ENCODE data around the gene CATSPERB. TPM values are rescaled to one million over a fixed set of nuclear protein-coding genes. Genes with fewer than 3 reads are reported as not detected.

The CATSPERB gene
- total and polyA plus RNA-seq, 2 of the 8 experiments (the other 6 are each of a cell fraction or from before 2014, with no cell fraction given) = 0.11 to 0.30 TPM

DNA sequence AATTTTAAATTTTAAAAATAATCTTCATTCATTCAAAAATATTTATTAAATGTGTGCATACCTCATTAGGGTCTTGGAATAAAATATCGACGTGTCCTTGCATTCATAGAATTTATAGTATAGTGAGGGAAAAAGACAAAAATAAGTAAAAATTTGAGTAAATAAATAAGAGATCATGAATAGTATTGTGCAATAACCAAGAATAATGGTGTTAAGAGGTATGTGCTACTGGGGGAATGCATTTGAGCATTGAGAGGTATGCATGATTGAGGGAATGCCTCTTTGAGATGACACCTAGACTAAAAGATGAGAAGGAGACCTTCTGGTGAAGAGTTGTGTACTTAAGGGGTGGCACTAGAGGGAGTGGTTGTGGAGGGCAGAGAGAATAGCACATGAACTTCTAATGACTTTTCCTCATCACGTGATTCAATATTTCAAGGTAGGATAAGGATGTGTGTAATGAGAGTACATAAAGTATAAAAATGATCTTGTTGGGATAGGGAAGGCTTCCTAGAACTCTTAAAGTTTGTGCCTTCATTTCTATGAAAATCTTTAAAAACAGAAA lies 18.8 kb upstream of the CATSPERB start:
- no peak overlapping the region for H3K56ac ChIP-seq (replicated peaks; ENCODE audit: insufficient read length, low read depth, low read length)
- H3K79me1 ChIP-seq (ENCODE audit: low read depth, low read length) = no peaks in the 10 kb centered on the region
- no peak overlapping the region for H2BK120ac ChIP-seq (replicated peaks; ENCODE audit: low read depth, low read length)
- WGBS, 2 experiments (ENCODE audit: extremely low coverage in 1 of 2, insufficient coverage in 1 of 2, insufficient read length in 1 of 2, insufficient replicate concordance in 2 of 2, low coverage in 1 of 2, low lambda C conversion rate in 2 of 2, missing lambda C conversion rate in 1 of 2) = 88% methylated on average over 3 of the region's 3 CpGs; no CpG with 5 or more reads in 1 of the 2 experiments
- H3K4me2 ChIP-seq (ENCODE audit: insufficient read depth in 1 of 2, low read depth in 2 of 2, low read length in 2 of 2) = no peak overlapping the region
- H2BK12ac ChIP-seq (ENCODE audit: low read depth, low read length) = no peak overlapping the region
- no peak overlapping the region for H3K4me3 ChIP-seq (ENCODE audit: extremely low read depth in 1 of 4, insufficient read depth in 2 of 4, low read depth in 3 of 4, low read length in 4 of 4)
- no peak overlapping the region for H2BK5ac ChIP-seq (ENCODE audit: low read depth, low read length)
- no peak overlapping the region for H2BK15ac ChIP-seq (ENCODE audit: low read length)
- no peak overlapping the region for H4K91ac ChIP-seq (replicated peaks; ENCODE audit: insufficient read length, low read length)
- no peaks in the 10 kb centered on the region for H3K27me3 ChIP-seq (replicated peaks in 1 of 4; ENCODE audit: control insufficient read depth in 3 of 4, extremely low read depth in 1 of 4, insufficient read depth in 3 of 4, low read length in 3 of 4)
- no peak overlapping the region for H4K5ac ChIP-seq (ENCODE audit: insufficient read length, low read depth, low read length)
- no peaks in the 10 kb centered on the region for H3K36me3 ChIP-seq (ENCODE audit: control insufficient read depth in 2 of 4, insufficient read depth in 4 of 4, low read length in 3 of 4)
- ChIA-PET POLR2A (ENCODE audit: partially characterized antibody) (no interaction called here), CTCF (ENCODE audit: partially characterized antibody) (no interaction called here)
- FAIRE-seq = no peak
- no peak overlapping the region for H2BK20ac ChIP-seq (ENCODE audit: low read length)
- 0 out of 4 replicates have a peak, but pooled peaks cover 0 to 2% of the 10 kb centered on the region in 2 experiments for H3K9me3 ChIP-seq (ENCODE audit: insufficient read depth in 2 of 2, low read depth in 1 of 2, low read length in 1 of 2)
- no peaks in the 10 kb centered on the region for H4K20me1 ChIP-seq (replicated peaks in 1 of 2; ENCODE audit: control insufficient read depth in 1 of 2, insufficient read depth in 2 of 2, low read length in 2 of 2)
- no peak overlapping the region for H2AFZ ChIP-seq (ENCODE audit: low read length)
- no peak for DNase-seq (ENCODE audit: low read depth in 1 of 2, low spot score in 2 of 2)
- H3K4ac ChIP-seq (replicated peaks; ENCODE audit: insufficient read length, low read depth, low read length) = no peak overlapping the region
- H3K27ac ChIP-seq (ENCODE audit: low read depth, low read length) = no peak overlapping the region
- no peaks in the 10 kb centered on the region; a peak in 1 of 7 replicates for H3K4me1 ChIP-seq (replicated peaks in 1 of 4; ENCODE audit: control insufficient read depth in 3 of 4, insufficient read depth in 4 of 4, low read length in 3 of 4)
- H3K18ac ChIP-seq (ENCODE audit: extremely low read depth, low read length) = no peak overlapping the region
- H2AK5ac ChIP-seq (ENCODE audit: low read depth, low read length) = no peak overlapping the region
- no peak overlapping the region for H3K9ac ChIP-seq (replicated peaks in 1 of 4; ENCODE audit: extremely low read depth in 1 of 4, low read depth in 3 of 4, low read length in 3 of 4)
- no peaks in the 10 kb centered on the region; the same call in 1 of the 2 replicates for H3K23me2 ChIP-seq (ENCODE audit: low read depth, low read length)
- H3K79me2 ChIP-seq (ENCODE audit: control insufficient read depth in 1 of 2, insufficient read depth in 2 of 2, low read length in 2 of 2) = no peaks in the 10 kb centered on the region
- H3K23ac ChIP-seq (ENCODE audit: insufficient read length) = no peak overlapping the region
- H4K8ac ChIP-seq (ENCODE audit: extremely low read depth, insufficient read depth, low read length) = no peak overlapping the region
- H3K14ac ChIP-seq (ENCODE audit: insufficient read length) = no peak overlapping the region
- TF ChIP-seq SP4 (IDR thresholded peaks at IDR 0.05; ENCODE audit: low read length) (no peak), KDM4A (IDR thresholded peaks at IDR 0.05; ENCODE audit: low read depth, low read length, severe bottlenecking) (no peak), POLR2AphosphoS5 (IDR thresholded peaks at IDR 0.05; ENCODE audit: low read depth, low read length) (no peak), GTF2F1 (IDR thresholded peaks at IDR 0.05; ENCODE audit: borderline replicate concordance, low read depth, low read length) (no peak), EP300 (IDR thresholded peaks at IDR 0.05; ENCODE audit: borderline replicate concordance in 1 of 2, low read depth in 2 of 2, low read length in 2 of 2) (no peak), CEBPB (IDR thresholded peaks at IDR 0.05; ENCODE audit: low read depth, low read length) (peak; percentile 52; the same call in 1 of the 2 replicates), CBX5 (IDR thresholded peaks at IDR 0.05; ENCODE audit: low read depth, low read length) (no peak), CBX8 (IDR thresholded peaks at IDR 0.05; ENCODE audit: borderline replicate concordance, low read depth, low read length) (no peak)
- TF ChIP-seq, protein P1, sequence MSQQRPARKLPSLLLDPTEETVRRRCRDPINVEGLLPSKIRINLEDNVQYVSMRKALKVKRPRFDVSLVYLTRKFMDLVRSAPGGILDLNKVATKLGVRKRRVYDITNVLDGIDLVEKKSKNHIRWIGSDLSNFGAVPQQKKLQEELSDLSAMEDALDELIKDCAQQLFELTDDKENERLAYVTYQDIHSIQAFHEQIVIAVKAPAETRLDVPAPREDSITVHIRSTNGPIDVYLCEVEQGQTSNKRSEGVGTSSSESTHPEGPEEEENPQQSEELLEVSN (IDR thresholded peaks at IDR 0.05) = no peak

All from H1 (cell line).